HG03280 (cell line): Measurements from ENCODE around the gene MAP4K1.
"Not testable (repeated sequence)": the region's sequence is repeated elsewhere in the genome, so short reads cannot be mapped to it uniquely, and the experiment has no call there.

Experiments
- ATAC-seq: cut with Tn5 transposase; IDR thresholded peaks from one replicate; pipeline ENCODE4 v1.9.1; 2021; ENCODE audit warnings: mild to moderate bottlenecking, moderate library complexity; ENCODE audit not compliant: unreplicated experiment

Gene MAP4K1

GRCh38 chr19:38629568-38629967 is 11.8 kb upstream of the MAP4K1 start:
- ATAC-seq = no peak

GRCh38 chr19:38626401-38626800 is 8.6 kb upstream of the MAP4K1 start:
- ATAC-seq = no peak

GRCh38 chr19:38624822-38625221 is 7.1 kb upstream of the MAP4K1 start:
- no peak for ATAC-seq

- no peak for ATAC-seq
Observed at GRCh38 chr19:38619361-38620174, 1.8 kb upstream of the MAP4K1 start.

- peak; percentile 68 for ATAC-seq
Observed at GRCh38 chr19:38618590-38619360, 1.0 kb upstream of the MAP4K1 start, which contains the start of gene EIF3K. EIF3K (plus strand) TSS chr19:38619188; CDS start chr19:38619269, 81 bp downstream.

- ATAC-seq = no peak
Observed at GRCh38 chr19:38617283-38617763, 430 bp downstream of the MAP4K1 start.

GRCh38 chr19:38616265-38616664 is 1.5 kb downstream of the MAP4K1 start:
- ATAC-seq = no peak

- ATAC-seq = no peak
Observed at GRCh38 chr19:38615007-38615581, 2.7 kb downstream of the MAP4K1 start.

- ATAC-seq = no peak
Observed at GRCh38 chr19:38614289-38614688, 3.5 kb downstream of the MAP4K1 start.

- no peak for ATAC-seq
Observed at GRCh38 chr19:38606131-38606530, 11.6 kb downstream of the MAP4K1 start.

GRCh38 chr19:38602856-38603255 is 14.9 kb downstream of the MAP4K1 start:
- not testable (repeated sequence) for ATAC-seq

GRCh38 chr19:38599722-38600121 is 18.0 kb downstream of the MAP4K1 start:
- ATAC-seq = no peak

GRCh38 chr19:38597075-38597474 is 20.7 kb downstream of the MAP4K1 start:
- ATAC-seq = no peak

- ATAC-seq = no peak
Observed at GRCh38 chr19:38596057-38596981, 21.4 kb downstream of the MAP4K1 start.

GRCh38 chr19:38592940-38593339 is 24.8 kb downstream of the MAP4K1 start:
- no peak for ATAC-seq

GRCh38 chr19:38588041-38588440 is 29.7 kb downstream of the MAP4K1 start:
- no peak for ATAC-seq

GRCh38 chr19:38587562-38587961 is 30.2 kb downstream of the MAP4K1 start:
- ATAC-seq = no peak

GRCh38 chr19:38583985-38584305 is 33.8 kb downstream of the MAP4K1 start:
- ATAC-seq = no peak

- peak; percentile 69 for ATAC-seq
Observed at GRCh38 chr19:38583219-38583984, 34.4 kb downstream of the MAP4K1 start.

- no peak for ATAC-seq
Observed at GRCh38 chr19:38580080-38580479, 37.7 kb downstream of the MAP4K1 start.
